AG04450 (cell line): ENCODE results near the gene ABR. TPM values are rescaled to one million over a fixed set of nuclear protein-coding genes. Genes with fewer than 3 reads are reported as not detected.

Experiments used
- CTCF ChIA-PET: fragments of 300-600, 350-600 bp; formaldehyde crosslinking; extraction: SDS; loops from one replicate; lab custom pipeline; 2022; ENCODE audit warnings: antibody characterized with exemption, inconsistent platforms; lab: Charles Lee
- POLR2A ChIA-PET: fragments of 350-600 bp; formaldehyde crosslinking; extraction: SDS; loops from one replicate; lab custom pipeline; 2021; ENCODE audit warnings: antibody characterized with exemption, inconsistent platforms; lab: Yijun Ruan, JAX
- DNase-seq: peaks from one replicate; pipeline ENCODE4 v3.0.0-alpha.2; 2011; ENCODE audit warnings: low read depth, low spot score
- H3K27ac ChIP-seq: one replicate; pipeline ENCODE4 v1.5.1; 2012; ENCODE audit warnings: low read depth, low read length, control low read depth
- H3K27me3 ChIP-seq: one replicate; pipeline ENCODE4 v1.6.0; 2012; ENCODE audit warnings: low read length; ENCODE audit not compliant: control insufficient read depth, insufficient read depth
- H3K4me3 ChIP-seq: 2 replicates; pipeline ENCODE4 v1.5.1; 2011; ENCODE audit warnings: mild to moderate bottlenecking, low read depth, low read length, control low read depth
- H3K9me3 ChIP-seq: 2 replicates; pipeline ENCODE4 v1.5.1; 2012; ENCODE audit warnings: low read length; ENCODE audit not compliant: control insufficient read depth, insufficient read depth
- CTCF ChIP-seq: IDR thresholded peaks from 2 replicates; pipeline ENCODE4 v1.5.1; 2011; ENCODE audit warnings: low read depth, low read length, control low read depth, inconsistent platforms
- polyA plus RNA-seq: library from polyadenylated mRNA; depleted of rRNA; stranded (reverse); fragments of >200 nt; gene quantifications from 2 replicates; pipeline ENCODE4 v1.2.3, GENCODE V29; 2011

The ABR gene
- polyA plus RNA-seq, 1 experiment: 64.3 TPM

DNA sequence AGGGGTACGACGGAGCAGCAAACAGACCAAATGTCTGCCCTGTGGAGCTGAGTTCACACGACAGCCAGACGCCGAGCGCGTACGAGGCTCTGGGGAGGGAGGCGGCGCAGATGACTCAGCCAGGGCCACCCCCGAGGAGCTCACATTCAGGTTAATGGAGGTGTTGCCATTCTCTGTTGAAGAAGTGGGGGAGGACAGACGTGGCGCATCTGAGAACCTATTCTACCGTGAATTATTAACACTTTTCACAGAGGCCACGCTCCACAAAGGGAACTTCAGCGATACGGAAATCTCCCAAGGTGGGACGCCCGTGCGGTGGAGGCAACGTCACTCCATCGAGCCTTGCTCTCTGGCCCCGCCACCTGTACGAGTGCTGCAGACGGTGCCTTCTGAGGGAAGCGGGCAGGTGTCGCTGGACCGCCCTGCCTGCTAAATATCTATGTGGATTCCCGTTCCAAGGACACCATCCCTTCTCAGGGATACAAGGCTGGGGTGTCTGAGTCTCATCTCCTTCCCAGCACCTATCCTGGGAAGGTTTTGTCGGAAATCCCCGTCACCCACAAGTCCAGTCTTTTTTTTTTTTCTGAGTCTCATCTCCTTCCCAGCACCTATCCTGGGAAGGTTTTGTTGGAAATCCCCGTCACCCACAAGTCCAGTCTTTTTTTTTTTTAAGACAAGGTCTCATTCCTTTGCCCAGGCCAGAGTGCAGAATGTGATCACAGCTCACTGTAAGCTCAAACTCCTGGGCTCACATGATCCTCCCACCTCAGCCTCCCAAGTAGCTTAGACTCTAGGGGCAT is 19.0 kb downstream of the ABR start:
- TF ChIP-seq CTCF: no peak
- POLR2A ChIA-PET: no interaction called here
- H3K27ac ChIP-seq: no peak overlapping the region
- no peak overlapping the region for H3K4me3 ChIP-seq
- H3K9me3 ChIP-seq: peaks cover 9% of the 10 kb centered on the region; the same call in 1 of the 2 replicates
- no peaks in the 10 kb centered on the region for H3K27me3 ChIP-seq
- no peak for DNase-seq
- CTCF ChIA-PET: no interaction called here

GRCh38 chr17:1159431-1160180 is 20.2 kb downstream of the ABR start:
- Histone ChIP-seq H3K9me3 (peaks cover 9% of the 10 kb centered on the region; the same call in 1 of the 2 replicates), H3K27me3 (no peaks in the 10 kb centered on the region), H3K4me3 (no peak overlapping the region), H3K27ac (no peak overlapping the region)
- ChIA-PET CTCF (no interaction called here), POLR2A (no interaction called here)
- no peak for TF ChIP-seq CTCF
- no peak for DNase-seq

GRCh38 chr17:1158879-1159278 is 20.9 kb downstream of the ABR start:
- H3K27me3 ChIP-seq: no peaks in the 10 kb centered on the region
- H3K4me3 ChIP-seq: no peak overlapping the region
- CTCF ChIA-PET: no interaction called here
- DNase-seq: peak; percentile 43
- H3K9me3 ChIP-seq: peaks cover 9% of the 10 kb centered on the region; the same call in 1 of the 2 replicates
- TF ChIP-seq CTCF: no peak
- POLR2A ChIA-PET: no interaction called here
- H3K27ac ChIP-seq: peak overlapping the region; percentile 61

- CTCF ChIA-PET: no interaction called here
Measured at GRCh38 chr17:1156864-1157263, 22.9 kb downstream of the ABR start.

More at GRCh38 chr17:1156864-1157263, 22.9 kb downstream of the ABR start:
- Histone ChIP-seq H3K27me3 (no peaks in the 10 kb centered on the region), H3K9me3 (peaks cover 9% of the 10 kb centered on the region; the same call in 1 of the 2 replicates), H3K27ac (no peak overlapping the region), H3K4me3 (no peak overlapping the region)
- TF ChIP-seq CTCF: no peak
- DNase-seq: no peak
- POLR2A ChIA-PET: no interaction called here
